ENCODE results near the gene RAPGEF3.

DNA sequence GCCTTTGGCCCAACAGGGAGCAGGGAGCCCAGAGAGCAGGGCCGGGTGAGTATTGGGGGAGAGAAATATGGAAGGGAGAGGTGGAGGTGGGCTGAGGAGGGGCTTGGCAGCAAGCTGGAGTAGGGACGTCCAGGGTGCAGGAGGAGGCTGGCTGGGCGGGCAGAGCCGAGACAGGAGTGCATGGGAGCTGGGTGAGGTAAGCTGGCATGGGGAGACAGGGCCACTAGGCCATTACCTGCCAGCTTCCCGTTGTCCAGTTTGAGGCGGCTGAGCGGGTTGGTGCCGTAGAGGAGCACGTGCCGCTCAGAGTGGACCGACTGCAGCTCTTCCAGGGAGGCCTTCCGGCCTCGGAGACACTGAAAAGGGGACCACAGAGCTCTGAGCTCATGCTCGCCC is 32.7 kb upstream of the RAPGEF3 start:
- no peak for TF ChIP-seq PATZ1 (CRISPR knock-in tag; IDR thresholded peaks at IDR 0.05; ENCODE audit: borderline replicate concordance)
- TF ChIP-seq CSDC2 (CRISPR knock-in tag; IDR thresholded peaks at IDR 0.05): no peak
- TF ChIP-seq BACH2 (CRISPR knock-in tag; IDR thresholded peaks at IDR 0.05; ENCODE audit: borderline replicate concordance): no peak
- TF ChIP-seq OSR1 (CRISPR knock-in tag; IDR thresholded peaks at IDR 0.05): no peak
- TF ChIP-seq SNAI2 (CRISPR knock-in tag; IDR thresholded peaks at IDR 0.05): no peak
- TF ChIP-seq ZC3H10 (CRISPR knock-in tag; IDR thresholded peaks at IDR 0.05): no peak
- TF ChIP-seq, protein P1, sequence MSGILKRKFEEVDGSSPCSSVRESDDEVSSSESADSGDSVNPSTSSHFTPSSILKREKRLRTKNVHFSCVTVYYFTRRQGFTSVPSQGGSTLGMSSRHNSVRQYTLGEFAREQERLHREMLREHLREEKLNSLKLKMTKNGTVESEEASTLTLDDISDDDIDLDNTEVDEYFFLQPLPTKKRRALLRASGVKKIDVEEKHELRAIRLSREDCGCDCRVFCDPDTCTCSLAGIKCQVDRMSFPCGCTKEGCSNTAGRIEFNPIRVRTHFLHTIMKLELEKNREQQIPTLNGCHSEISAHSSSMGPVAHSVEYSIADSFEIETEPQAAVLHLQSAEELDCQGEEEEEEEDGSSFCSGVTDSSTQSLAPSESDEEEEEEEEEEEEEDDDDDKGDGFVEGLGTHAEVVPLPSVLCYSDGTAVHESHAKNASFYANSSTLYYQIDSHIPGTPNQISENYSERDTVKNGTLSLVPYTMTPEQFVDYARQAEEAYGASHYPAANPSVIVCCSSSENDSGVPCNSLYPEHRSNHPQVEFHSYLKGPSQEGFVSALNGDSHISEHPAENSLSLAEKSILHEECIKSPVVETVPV (CRISPR knock-in tag; IDR thresholded peaks at IDR 0.05): no peak
- TF ChIP-seq, protein P2, sequence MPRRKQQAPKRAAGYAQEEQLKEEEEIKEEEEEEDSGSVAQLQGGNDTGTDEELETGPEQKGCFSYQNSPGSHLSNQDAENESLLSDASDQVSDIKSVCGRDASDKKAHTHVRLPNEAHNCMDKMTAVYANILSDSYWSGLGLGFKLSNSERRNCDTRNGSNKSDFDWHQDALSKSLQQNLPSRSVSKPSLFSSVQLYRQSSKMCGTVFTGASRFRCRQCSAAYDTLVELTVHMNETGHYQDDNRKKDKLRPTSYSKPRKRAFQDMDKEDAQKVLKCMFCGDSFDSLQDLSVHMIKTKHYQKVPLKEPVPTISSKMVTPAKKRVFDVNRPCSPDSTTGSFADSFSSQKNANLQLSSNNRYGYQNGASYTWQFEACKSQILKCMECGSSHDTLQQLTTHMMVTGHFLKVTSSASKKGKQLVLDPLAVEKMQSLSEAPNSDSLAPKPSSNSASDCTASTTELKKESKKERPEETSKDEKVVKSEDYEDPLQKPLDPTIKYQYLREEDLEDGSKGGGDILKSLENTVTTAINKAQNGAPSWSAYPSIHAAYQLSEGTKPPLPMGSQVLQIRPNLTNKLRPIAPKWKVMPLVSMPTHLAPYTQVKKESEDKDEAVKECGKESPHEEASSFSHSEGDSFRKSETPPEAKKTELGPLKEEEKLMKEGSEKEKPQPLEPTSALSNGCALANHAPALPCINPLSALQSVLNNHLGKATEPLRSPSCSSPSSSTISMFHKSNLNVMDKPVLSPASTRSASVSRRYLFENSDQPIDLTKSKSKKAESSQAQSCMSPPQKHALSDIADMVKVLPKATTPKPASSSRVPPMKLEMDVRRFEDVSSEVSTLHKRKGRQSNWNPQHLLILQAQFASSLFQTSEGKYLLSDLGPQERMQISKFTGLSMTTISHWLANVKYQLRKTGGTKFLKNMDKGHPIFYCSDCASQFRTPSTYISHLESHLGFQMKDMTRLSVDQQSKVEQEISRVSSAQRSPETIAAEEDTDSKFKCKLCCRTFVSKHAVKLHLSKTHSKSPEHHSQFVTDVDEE (CRISPR knock-in tag; IDR thresholded peaks at IDR 0.05): no peak
- TF ChIP-seq ESRRG (CRISPR knock-in tag; IDR thresholded peaks at IDR 0.05): no peak
- TF ChIP-seq ZNF70 (CRISPR knock-in tag; IDR thresholded peaks at IDR 0.05): no peak
- no peak for TF ChIP-seq POU6F1 (CRISPR knock-in tag; IDR thresholded peaks at IDR 0.05; ENCODE audit: borderline replicate concordance, low read depth)
